Measurements from ENCODE around the gene TCAF1. TPM values are rescaled to one million over a fixed set of nuclear protein-coding genes. Genes with fewer than 3 reads are reported as not detected.
"Not testable (repeated sequence)": the region's sequence is repeated elsewhere in the genome, so short reads cannot be mapped to it uniquely, and the experiment has no call there.

The TCAF1 gene
- polyA plus RNA-seq, 1 donor from 2014 or later: 172 TPM

DNA sequence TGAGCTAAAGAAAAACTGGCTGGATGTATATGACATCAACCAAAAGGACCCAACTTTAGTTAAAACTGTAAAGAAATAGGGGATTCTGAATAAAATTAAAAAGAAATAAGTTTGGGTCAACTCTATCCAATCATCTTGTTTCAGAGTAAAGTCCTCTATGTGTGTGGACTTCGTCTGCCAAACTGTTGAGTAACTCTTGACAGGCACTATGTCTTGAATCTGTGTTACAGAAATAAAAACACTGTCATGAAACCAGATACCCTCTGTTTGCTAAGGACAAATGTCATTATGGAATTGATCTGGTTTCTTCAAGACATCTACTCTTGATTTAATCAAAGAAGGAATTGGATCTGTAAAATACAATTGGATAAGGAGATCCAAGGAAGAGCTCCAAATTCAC is 46.5 kb downstream of the TCAF1 start:
- H3K9me3 ChIP-seq (ENCODE audit: low read length); H3K4me3 ChIP-seq (ENCODE audit: low read length); H4K20me1 ChIP-seq (ENCODE audit: insufficient read depth); H3K27ac ChIP-seq (ENCODE audit: low read length); H3K4me2 ChIP-seq (ENCODE audit: low read length); H2AFZ ChIP-seq (ENCODE audit: low read depth, low read length); H3K9ac ChIP-seq (ENCODE audit: low read length); H3K79me2 ChIP-seq (replicated peaks; ENCODE audit: insufficient read depth, low read length); H3F3A ChIP-seq (ENCODE audit: insufficient read depth, low read length, poor library complexity, severe bottlenecking); H3K9me2 ChIP-seq (ENCODE audit: insufficient read depth, low read length); H3K36me3 ChIP-seq (ENCODE audit: insufficient read depth, low read length); H3K27me3 ChIP-seq (ENCODE audit: insufficient read depth, low read depth, low read length): not testable (repeated sequence)

DNA sequence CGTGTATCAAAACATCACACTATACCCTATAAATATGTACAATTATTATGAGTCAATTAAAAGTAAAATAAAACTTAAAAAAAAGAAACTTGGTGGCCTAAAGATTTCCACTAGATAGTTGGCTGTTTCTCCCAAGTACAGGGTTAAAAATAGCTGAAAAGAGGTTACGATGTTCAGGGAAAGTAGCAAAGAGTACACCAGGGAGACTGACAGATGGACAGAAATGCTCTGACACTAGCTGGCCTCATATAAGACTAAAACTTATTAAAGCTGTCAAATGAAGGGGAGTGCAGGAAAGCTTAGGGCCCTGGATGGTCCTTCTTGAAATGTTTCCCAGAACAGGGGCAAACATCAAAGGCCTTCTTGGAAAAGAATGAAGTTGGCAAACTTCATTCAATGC is 51.3 kb downstream of the TCAF1 start:
- Histone ChIP-seq H3K9me3 (ENCODE audit: low read length) (no peaks in the 10 kb centered on the region), H4K20me1 (ENCODE audit: insufficient read depth) (no peaks in the 10 kb centered on the region), H3K4me3 (ENCODE audit: low read length) (no peak overlapping the region), H2AFZ (ENCODE audit: low read depth, low read length) (no peak overlapping the region), H3K27me3 (ENCODE audit: insufficient read depth, low read depth, low read length) (no peaks in the 10 kb centered on the region), H3K9me2 (ENCODE audit: insufficient read depth, low read length) (no peaks in the 10 kb centered on the region), H3K79me2 (replicated peaks; ENCODE audit: insufficient read depth, low read length) (no peaks in the 10 kb centered on the region), H3K36me3 (ENCODE audit: insufficient read depth, low read length) (peaks cover 3% of the 10 kb centered on the region), H3K27ac (ENCODE audit: low read length) (no peak overlapping the region), H3K9ac (ENCODE audit: low read length) (no peak overlapping the region), H3K4me2 (ENCODE audit: low read length) (no peak overlapping the region), H3F3A (ENCODE audit: insufficient read depth, low read length, poor library complexity, severe bottlenecking) (no peaks in the 10 kb centered on the region)
- TF ChIP-seq, protein P1, sequence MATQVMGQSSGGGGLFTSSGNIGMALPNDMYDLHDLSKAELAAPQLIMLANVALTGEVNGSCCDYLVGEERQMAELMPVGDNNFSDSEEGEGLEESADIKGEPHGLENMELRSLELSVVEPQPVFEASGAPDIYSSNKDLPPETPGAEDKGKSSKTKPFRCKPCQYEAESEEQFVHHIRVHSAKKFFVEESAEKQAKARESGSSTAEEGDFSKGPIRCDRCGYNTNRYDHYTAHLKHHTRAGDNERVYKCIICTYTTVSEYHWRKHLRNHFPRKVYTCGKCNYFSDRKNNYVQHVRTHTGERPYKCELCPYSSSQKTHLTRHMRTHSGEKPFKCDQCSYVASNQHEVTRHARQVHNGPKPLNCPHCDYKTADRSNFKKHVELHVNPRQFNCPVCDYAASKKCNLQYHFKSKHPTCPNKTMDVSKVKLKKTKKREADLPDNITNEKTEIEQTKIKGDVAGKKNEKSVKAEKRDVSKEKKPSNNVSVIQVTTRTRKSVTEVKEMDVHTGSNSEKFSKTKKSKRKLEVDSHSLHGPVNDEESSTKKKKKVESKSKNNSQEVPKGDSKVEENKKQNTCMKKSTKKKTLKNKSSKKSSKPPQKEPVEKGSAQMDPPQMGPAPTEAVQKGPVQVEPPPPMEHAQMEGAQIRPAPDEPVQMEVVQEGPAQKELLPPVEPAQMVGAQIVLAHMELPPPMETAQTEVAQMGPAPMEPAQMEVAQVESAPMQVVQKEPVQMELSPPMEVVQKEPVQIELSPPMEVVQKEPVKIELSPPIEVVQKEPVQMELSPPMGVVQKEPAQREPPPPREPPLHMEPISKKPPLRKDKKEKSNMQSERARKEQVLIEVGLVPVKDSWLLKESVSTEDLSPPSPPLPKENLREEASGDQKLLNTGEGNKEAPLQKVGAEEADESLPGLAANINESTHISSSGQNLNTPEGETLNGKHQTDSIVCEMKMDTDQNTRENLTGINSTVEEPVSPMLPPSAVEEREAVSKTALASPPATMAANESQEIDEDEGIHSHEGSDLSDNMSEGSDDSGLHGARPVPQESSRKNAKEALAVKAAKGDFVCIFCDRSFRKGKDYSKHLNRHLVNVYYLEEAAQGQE (IDR thresholded peaks at IDR 0.05; ENCODE audit: borderline replicate concordance): no peak
- TF ChIP-seq TAF1 (IDR thresholded peaks at IDR 0.05; ENCODE audit: low read depth) (no peak), SMC3 (conservative IDR thresholded peaks at IDR 0.05; ENCODE audit: poor library complexity) (no peak), RAD21 (conservative IDR thresholded peaks at IDR 0.05) (no peak), MXI1 (conservative IDR thresholded peaks at IDR 0.05; ENCODE audit: poor library complexity, severe bottlenecking) (no peak), EZH2 (IDR thresholded peaks at IDR 0.05; ENCODE audit: borderline replicate concordance, insufficient read depth, low read length, poor library complexity, severe bottlenecking) (no peak), EP300 (conservative IDR thresholded peaks at IDR 0.05; ENCODE audit: poor library complexity, severe bottlenecking) (no peak), POLR2AphosphoS5 (IDR thresholded peaks at IDR 0.05) (no peak)
- TF ChIP-seq, protein P2, sequence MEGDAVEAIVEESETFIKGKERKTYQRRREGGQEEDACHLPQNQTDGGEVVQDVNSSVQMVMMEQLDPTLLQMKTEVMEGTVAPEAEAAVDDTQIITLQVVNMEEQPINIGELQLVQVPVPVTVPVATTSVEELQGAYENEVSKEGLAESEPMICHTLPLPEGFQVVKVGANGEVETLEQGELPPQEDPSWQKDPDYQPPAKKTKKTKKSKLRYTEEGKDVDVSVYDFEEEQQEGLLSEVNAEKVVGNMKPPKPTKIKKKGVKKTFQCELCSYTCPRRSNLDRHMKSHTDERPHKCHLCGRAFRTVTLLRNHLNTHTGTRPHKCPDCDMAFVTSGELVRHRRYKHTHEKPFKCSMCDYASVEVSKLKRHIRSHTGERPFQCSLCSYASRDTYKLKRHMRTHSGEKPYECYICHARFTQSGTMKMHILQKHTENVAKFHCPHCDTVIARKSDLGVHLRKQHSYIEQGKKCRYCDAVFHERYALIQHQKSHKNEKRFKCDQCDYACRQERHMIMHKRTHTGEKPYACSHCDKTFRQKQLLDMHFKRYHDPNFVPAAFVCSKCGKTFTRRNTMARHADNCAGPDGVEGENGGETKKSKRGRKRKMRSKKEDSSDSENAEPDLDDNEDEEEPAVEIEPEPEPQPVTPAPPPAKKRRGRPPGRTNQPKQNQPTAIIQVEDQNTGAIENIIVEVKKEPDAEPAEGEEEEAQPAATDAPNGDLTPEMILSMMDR (IDR thresholded peaks at IDR 0.05; ENCODE audit: poor library complexity, severe bottlenecking): no peak

Measured in neural cell (in vitro differentiated cells).